Suprapubic skin (tissue), 4 donors: ENCODE data around the gene STEEP1. TPM values are rescaled to one million over a fixed set of nuclear protein-coding genes. Genes with fewer than 3 reads are reported as not detected.

Experiments
- DNase-seq, 2 donors: peaks; one replicate each; pipeline ENCODE4 v3.0.0-alpha.2; 2019; ENCODE audit warnings: low spot score in 2 of 2
- H3K27ac ChIP-seq: fragments of 200-600 bp; sonication (generic); one replicate; pipeline ENCODE4 v1.5.1; 2019
- H3K27me3 ChIP-seq: fragments of 200-600 bp; sonication (generic); one replicate; pipeline ENCODE4 v1.5.1; 2019
- H3K36me3 ChIP-seq: fragments of 200-600 bp; sonication (generic); one replicate; pipeline ENCODE4 v1.5.1; 2019
- H3K4me1 ChIP-seq: fragments of 200-600 bp; sonication (generic); one replicate; pipeline ENCODE4 v1.5.1; 2019
- H3K4me3 ChIP-seq: fragments of 200-600 bp; sonication (generic); one replicate; pipeline ENCODE4 v1.5.1; 2019; ENCODE audit warnings: mild to moderate bottlenecking
- H3K9me3 ChIP-seq: fragments of 200-600 bp; sonication (generic); one replicate; pipeline ENCODE4 v1.5.1; 2019
- EP300 ChIP-seq: sonication (generic); formaldehyde crosslinking; IDR thresholded peaks from one replicate; pipeline ENCODE4 v1.6.1; 2017; ENCODE audit warnings: antibody characterized with exemption
- POLR2A ChIP-seq, 2 donors: fragments of 450-650 bp; IDR thresholded peaks; one replicate each; pipeline ENCODE4 v1.6.1; 2017; ENCODE audit warnings: antibody characterized with exemption in 2 of 2, mild to moderate bottlenecking in 2 of 2, moderate library complexity in 2 of 2
- POLR2AphosphoS5 ChIP-seq, 3 donors: sonication (generic); formaldehyde crosslinking; IDR thresholded peaks; one replicate each; pipeline ENCODE4 v1.6.1; 2017; ENCODE audit warnings: antibody characterized with exemption in 3 of 3
- WGBS: methylation state at CpG from one replicate; pipeline ENCODE4 v1.1.5; 2018; 5-methylcytosine and 5-hydroxymethylcytosine counted together
- total RNA-seq, 4 donors: library from RNA; depleted of rRNA; stranded (reverse); fragments of >200 nt; gene quantifications; one replicate each; pipeline ENCODE4 v1.1.0, GENCODE V29; 2016
- TF ChIP-seq, protein P1 (sequence below), 2 donors: fragments of 200-600 bp in 1 of 2; fragments of 450-650 bp in 1 of 2; sonication (generic) in 1 of 2; IDR thresholded peaks; one replicate each; pipeline ENCODE4 v1.5.1; 2016 to 2019; ENCODE audit warnings: antibody characterized with exemption in 2 of 2, mild to moderate bottlenecking in 1 of 2, moderate library complexity in 1 of 2

Gene STEEP1
- total RNA-seq, 4 donors from 2014 or later = 26.6 to 45.6 (median 33.6) TPM

- H3K4me3 ChIP-seq = no peak overlapping the region
- H3K4me1 ChIP-seq = no peaks in the 10 kb centered on the region
- no peaks in the 10 kb centered on the region for H3K9me3 ChIP-seq
- H3K27ac ChIP-seq = no peak overlapping the region
- WGBS = 63% methylated on average over 2 of the region's 2 CpGs
- H3K27me3 ChIP-seq = no peaks in the 10 kb centered on the region
- no peaks in the 10 kb centered on the region for H3K36me3 ChIP-seq
- TF ChIP-seq POLR2A (IDR thresholded peaks at IDR 0.05) = no peak
- TF ChIP-seq EP300 = no peak
- DNase-seq = no peak
Observed at GRCh38 chrX:119583431-119584059, 18.3 kb upstream of the STEEP1 start.

DNA sequence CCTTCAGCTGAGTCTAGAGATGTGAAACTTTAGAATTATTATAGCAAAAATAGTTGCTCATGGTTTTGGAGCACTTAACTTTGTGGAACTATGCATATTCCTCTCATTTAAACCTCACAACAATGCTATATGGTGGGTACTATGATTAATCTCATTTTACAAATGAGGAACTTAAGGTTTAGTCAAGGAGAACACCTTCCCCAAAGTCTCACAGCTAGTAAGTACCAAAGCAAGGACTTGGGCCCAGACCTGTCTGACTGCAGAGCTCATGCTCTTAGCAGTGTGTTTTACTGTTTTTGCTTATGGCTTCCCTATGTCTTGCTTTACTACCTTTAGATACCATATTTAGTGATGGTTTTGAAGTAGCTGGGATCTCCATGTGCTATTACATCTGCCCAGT lies 14.2 kb upstream of the STEEP1 start:
- no peaks in the 10 kb centered on the region for H3K27me3 ChIP-seq
- DNase-seq = no peak
- no peak overlapping the region for H3K4me3 ChIP-seq
- TF ChIP-seq POLR2A (IDR thresholded peaks at IDR 0.05) (no peak), POLR2AphosphoS5 (IDR thresholded peaks at IDR 0.05) (no peak), EP300 (no peak)
- TF ChIP-seq, protein P1, sequence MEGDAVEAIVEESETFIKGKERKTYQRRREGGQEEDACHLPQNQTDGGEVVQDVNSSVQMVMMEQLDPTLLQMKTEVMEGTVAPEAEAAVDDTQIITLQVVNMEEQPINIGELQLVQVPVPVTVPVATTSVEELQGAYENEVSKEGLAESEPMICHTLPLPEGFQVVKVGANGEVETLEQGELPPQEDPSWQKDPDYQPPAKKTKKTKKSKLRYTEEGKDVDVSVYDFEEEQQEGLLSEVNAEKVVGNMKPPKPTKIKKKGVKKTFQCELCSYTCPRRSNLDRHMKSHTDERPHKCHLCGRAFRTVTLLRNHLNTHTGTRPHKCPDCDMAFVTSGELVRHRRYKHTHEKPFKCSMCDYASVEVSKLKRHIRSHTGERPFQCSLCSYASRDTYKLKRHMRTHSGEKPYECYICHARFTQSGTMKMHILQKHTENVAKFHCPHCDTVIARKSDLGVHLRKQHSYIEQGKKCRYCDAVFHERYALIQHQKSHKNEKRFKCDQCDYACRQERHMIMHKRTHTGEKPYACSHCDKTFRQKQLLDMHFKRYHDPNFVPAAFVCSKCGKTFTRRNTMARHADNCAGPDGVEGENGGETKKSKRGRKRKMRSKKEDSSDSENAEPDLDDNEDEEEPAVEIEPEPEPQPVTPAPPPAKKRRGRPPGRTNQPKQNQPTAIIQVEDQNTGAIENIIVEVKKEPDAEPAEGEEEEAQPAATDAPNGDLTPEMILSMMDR (IDR thresholded peaks at IDR 0.05) = no peak
- H3K4me1 ChIP-seq = peaks cover 11% of the 10 kb centered on the region
- no peaks in the 10 kb centered on the region for H3K36me3 ChIP-seq
- H3K9me3 ChIP-seq = no peaks in the 10 kb centered on the region
- no peak overlapping the region for H3K27ac ChIP-seq

GRCh38 chrX:119574394-119575266 lies 9.4 kb upstream of the STEEP1 start, which contains the start of gene UBE2A:
UBE2A (plus strand) TSS chrX:119574563; CDS start chrX:119574712, 149 bp downstream.
- no peaks in the 10 kb centered on the region for H3K9me3 ChIP-seq
- WGBS = 37% methylated on average over 50 of the region's 86 CpGs
- H3K4me1 ChIP-seq = peaks cover 14% of the 10 kb centered on the region

DNA sequence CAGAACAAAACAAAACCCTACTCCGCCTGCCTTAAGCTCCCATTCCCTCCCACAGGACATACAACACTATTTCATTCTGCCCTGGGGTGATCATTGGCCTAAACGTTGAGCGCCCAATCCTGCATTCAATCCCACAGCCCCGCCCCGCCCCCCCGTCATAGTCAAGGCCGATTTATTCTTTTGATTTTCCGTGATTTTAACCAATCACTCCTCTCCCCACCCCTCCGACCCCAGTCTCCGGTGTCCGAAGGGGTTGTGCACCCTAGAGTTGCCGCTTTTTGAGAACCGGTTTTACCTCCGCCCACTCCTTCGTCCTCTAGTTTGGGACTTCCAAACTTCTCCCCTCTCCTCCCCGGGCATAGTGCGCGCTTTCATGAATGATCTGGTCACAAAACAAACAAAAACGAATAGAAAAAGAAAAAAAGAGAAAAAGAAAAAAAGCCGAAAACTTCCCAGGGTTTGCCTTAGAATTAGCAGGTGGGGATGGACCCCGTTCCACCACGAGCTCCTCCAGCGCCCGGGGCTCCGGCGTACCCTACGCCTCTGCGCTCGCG lies 8.7 kb upstream of the STEEP1 start:
- Histone ChIP-seq H3K4me3 (peak overlapping the region; percentile 74), H3K36me3 (no peaks in the 10 kb centered on the region), H3K27me3 (no peaks in the 10 kb centered on the region), H3K9me3 (no peaks in the 10 kb centered on the region), H3K27ac (peak overlapping the region; percentile 94), H3K4me1 (peaks cover 14% of the 10 kb centered on the region)
- 33% methylated on average over 30 of the region's 30 CpGs for WGBS
- TF ChIP-seq EP300 (no peak), POLR2A (IDR thresholded peaks at IDR 0.05) (no peak), POLR2AphosphoS5 (IDR thresholded peaks at IDR 0.05) (no peak)
- TF ChIP-seq, protein P1 (IDR thresholded peaks at IDR 0.05) = no peak
- DNase-seq = peak in 1 of 2 donors; percentile 76

More at GRCh38 chrX:119574394-119575266, 9.4 kb upstream of the STEEP1 start, which contains the start of gene UBE2A:
- peak; percentile 93 to 94 for DNase-seq
- peak within 1 kb of the TSS; percentile 74 for H3K4me3 ChIP-seq
- H3K27me3 ChIP-seq = no peaks in the 10 kb centered on the region
- TF ChIP-seq EP300 (no peak), POLR2AphosphoS5 (IDR thresholded peaks at IDR 0.05) (peak in 1 of 3 donors; percentile 28), POLR2A (IDR thresholded peaks at IDR 0.05) (peak in 1 of 2 donors; percentile 80)
- TF ChIP-seq, protein P1 (IDR thresholded peaks at IDR 0.05) = peak in 1 of 2 donors; percentile 53
- no peaks in the 10 kb centered on the region for H3K36me3 ChIP-seq
- H3K27ac ChIP-seq = peak within 1 kb of the TSS; percentile 94

DNA sequence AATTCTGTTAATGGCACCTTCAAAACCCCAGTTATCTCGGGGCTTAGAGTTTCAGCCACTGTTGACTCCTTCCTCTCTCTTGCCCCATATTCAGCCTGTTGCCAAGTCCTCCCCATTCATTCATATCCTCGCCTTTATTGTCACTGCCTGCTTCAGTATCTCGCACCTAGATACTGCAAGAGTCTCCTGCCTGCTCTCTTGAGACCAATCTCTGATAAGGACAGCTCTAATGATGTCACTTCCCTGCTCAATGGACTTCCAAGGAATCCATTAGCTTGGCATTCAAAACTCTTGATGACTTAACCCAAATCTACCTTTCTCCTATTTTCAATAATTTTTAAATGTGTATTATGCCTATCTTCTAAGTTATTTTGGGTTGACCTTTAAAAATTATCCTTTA lies 8.0 kb upstream of the STEEP1 start:
- WGBS = 48% methylated on average over 3 of the region's 3 CpGs
- no peak for DNase-seq
- H3K27me3 ChIP-seq = no peaks in the 10 kb centered on the region
- H3K9me3 ChIP-seq = no peaks in the 10 kb centered on the region
- no peaks in the 10 kb centered on the region for H3K36me3 ChIP-seq
- peaks cover 14% of the 10 kb centered on the region for H3K4me1 ChIP-seq
- peak overlapping the region; percentile 94 for H3K27ac ChIP-seq
- TF ChIP-seq POLR2A (IDR thresholded peaks at IDR 0.05) (no peak), POLR2AphosphoS5 (IDR thresholded peaks at IDR 0.05) (no peak), EP300 (no peak)
- TF ChIP-seq, protein P1 (IDR thresholded peaks at IDR 0.05) = no peak
- H3K4me3 ChIP-seq = peak overlapping the region; percentile 74
